PC-9 (cell line): ENCODE data around the gene TEX13D. TPM values are rescaled to one million over a fixed set of nuclear protein-coding genes. Genes with fewer than 3 reads are reported as not detected.
"Not testable (repeated sequence)": the region's sequence is repeated elsewhere in the genome, so short reads cannot be mapped to it uniquely, and the experiment has no call there.

Experiments
- BruUV-seq: library from RNA; stranded (reverse); fragments of 400-500 nt; replicated peaks from 2 replicates; lab custom pipeline; 2021; lab: Mats Ljungman, UMichigan
- CTCF ChIA-PET: fragments of 300-600 bp; sonication (Branson Sonifier 250); formaldehyde crosslinking; loops from one replicate; lab custom pipeline; 2022; ENCODE audit warnings: antibody characterized with exemption; lab: Charles Lee
- POLR2A ChIA-PET: fragments of 300-600 bp; sonication (Branson Sonifier 250); formaldehyde crosslinking; loops from one replicate; lab custom pipeline; 2022; ENCODE audit warnings: antibody characterized with exemption; ENCODE audit not compliant: unreplicated experiment; lab: Charles Lee
- DNase-seq, 2 experiments: peaks; one replicate each; pipeline versions ENCODE4 v3.0.0 to v3.0.0-alpha.2; 2015 to 2022; ENCODE audit warnings: mixed read lengths in 1 of 2
- H2AFZ ChIP-seq: fragments of 200-600 bp; sonication (generic); 2 replicates; pipeline ENCODE4 v1.8.1; 2017; ENCODE audit warnings: antibody characterized with exemption
- H3F3A ChIP-seq: fragments of 200-600 bp; sonication (generic); 2 replicates; pipeline ENCODE4 v1.8.1; 2017; ENCODE audit warnings: antibody characterized with exemption, mild to moderate bottlenecking, low read depth; ENCODE audit not compliant: insufficient read depth
- H3K27ac ChIP-seq: fragments of 200-600 bp; sonication (generic); 2 replicates; pipeline ENCODE4 v1.6.1; 2016; ENCODE audit warnings: mixed run types
- H3K27me3 ChIP-seq: fragments of 200-600 bp; sonication (generic); 2 replicates; pipeline ENCODE4 v1.6.1; 2016; ENCODE audit warnings: low read depth, mixed run types; ENCODE audit not compliant: insufficient read depth
- H3K36me3 ChIP-seq: fragments of 200-600 bp; sonication (generic); 2 replicates; pipeline ENCODE4 v1.6.1; 2016; ENCODE audit warnings: low read depth, mixed run types
- H3K4me1 ChIP-seq: fragments of 200-600 bp; sonication (generic); replicated peaks from 2 replicates; pipeline ENCODE4 v1.6.1; 2016; ENCODE audit warnings: mixed run types; ENCODE audit not compliant: insufficient read depth
- H3K4me2 ChIP-seq: fragments of 200-600 bp; sonication (generic); 2 replicates; pipeline ENCODE4 v1.6.1; 2017; ENCODE audit warnings: mixed run types
- H3K4me3 ChIP-seq: fragments of 200-600 bp; sonication (generic); 2 replicates; pipeline ENCODE4 v1.6.1; 2016; ENCODE audit warnings: mixed run types
- H3K79me2 ChIP-seq: fragments of 200-600 bp; sonication (generic); 2 replicates; pipeline ENCODE4 v1.6.1; 2017; ENCODE audit warnings: low read depth, mixed run types
- H3K9me2 ChIP-seq: fragments of 200-600 bp; sonication (generic); 2 replicates; pipeline ENCODE4 v1.8.1; 2017; ENCODE audit warnings: mild to moderate bottlenecking; ENCODE audit not compliant: insufficient read depth
- H3K9me3 ChIP-seq: fragments of 200-600 bp; sonication (generic); 2 replicates; pipeline ENCODE4 v1.8.1; 2016; ENCODE audit warnings: low read depth; ENCODE audit not compliant: insufficient read depth
- H4K20me1 ChIP-seq: fragments of 200-600 bp; sonication (generic); 2 replicates; pipeline ENCODE4 v1.8.1; 2017; ENCODE audit not compliant: insufficient read depth
- EZH2 ChIP-seq: fragments of 200-600 bp; sonication (generic); IDR thresholded peaks from 2 replicates; pipeline ENCODE4 v1.8.0; 2017; ENCODE audit warnings: antibody characterized with exemption, low read depth
- intact Hi-C: fragments of 100-400 bp; cut with micrococcal nuclease; formaldehyde crosslinking; loops from one replicate; pipeline ENCODE4 v1.10.0; 2022; ENCODE audit not compliant: unreplicated experiment
- total RNA-seq: library from RNA; stranded (reverse); gene quantifications from 2 replicates; pipeline ENCODE4 v1.2.3, GENCODE V29; 2021
- TF ChIP-seq, protein P1 (sequence below): fragments of 200-600 bp; sonication (generic); conservative IDR thresholded peaks from 2 replicates; pipeline ENCODE4 v1.6.1; 2017; ENCODE audit warnings: mixed run types, antibody characterized with exemption, mild to moderate bottlenecking, moderate library complexity

The TEX13D gene
- total RNA-seq, 1 experiment from 2014 or later: not detected

DNA sequence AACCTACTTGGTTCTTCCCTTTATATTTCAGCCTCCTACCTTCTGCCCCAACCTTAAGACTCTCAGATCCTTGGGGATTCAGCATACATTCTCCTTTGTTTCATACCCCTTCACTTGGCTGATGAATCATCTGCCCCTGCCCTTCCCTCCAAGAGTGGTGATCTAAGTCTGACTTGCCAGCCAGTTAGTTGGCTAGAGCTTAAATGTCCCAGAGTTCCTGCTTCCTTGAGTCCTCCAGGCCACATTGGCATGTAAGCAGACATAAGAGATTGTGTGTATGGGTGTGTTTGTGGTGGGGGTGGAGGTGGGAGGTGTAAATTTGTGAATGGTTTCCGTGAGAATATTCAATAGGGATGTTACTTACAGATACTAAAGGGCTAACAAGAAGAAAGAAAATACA lies 3.7 kb upstream of the TEX13D start:
- no peak overlapping the region for H3K4me2 ChIP-seq
- no peaks in the 10 kb centered on the region for H3K79me2 ChIP-seq
- BruUV-seq: no TSS peak
- no peak for TF ChIP-seq EZH2
- TF ChIP-seq, protein P1, sequence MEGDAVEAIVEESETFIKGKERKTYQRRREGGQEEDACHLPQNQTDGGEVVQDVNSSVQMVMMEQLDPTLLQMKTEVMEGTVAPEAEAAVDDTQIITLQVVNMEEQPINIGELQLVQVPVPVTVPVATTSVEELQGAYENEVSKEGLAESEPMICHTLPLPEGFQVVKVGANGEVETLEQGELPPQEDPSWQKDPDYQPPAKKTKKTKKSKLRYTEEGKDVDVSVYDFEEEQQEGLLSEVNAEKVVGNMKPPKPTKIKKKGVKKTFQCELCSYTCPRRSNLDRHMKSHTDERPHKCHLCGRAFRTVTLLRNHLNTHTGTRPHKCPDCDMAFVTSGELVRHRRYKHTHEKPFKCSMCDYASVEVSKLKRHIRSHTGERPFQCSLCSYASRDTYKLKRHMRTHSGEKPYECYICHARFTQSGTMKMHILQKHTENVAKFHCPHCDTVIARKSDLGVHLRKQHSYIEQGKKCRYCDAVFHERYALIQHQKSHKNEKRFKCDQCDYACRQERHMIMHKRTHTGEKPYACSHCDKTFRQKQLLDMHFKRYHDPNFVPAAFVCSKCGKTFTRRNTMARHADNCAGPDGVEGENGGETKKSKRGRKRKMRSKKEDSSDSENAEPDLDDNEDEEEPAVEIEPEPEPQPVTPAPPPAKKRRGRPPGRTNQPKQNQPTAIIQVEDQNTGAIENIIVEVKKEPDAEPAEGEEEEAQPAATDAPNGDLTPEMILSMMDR: no peak
- no peaks in the 10 kb centered on the region for H3F3A ChIP-seq
- no peaks in the 10 kb centered on the region for H3K4me1 ChIP-seq
- H3K4me3 ChIP-seq: no peak overlapping the region
- H4K20me1 ChIP-seq: no peaks in the 10 kb centered on the region
- no peaks in the 10 kb centered on the region for H3K27me3 ChIP-seq
- intact Hi-C loops: no loop called here
- no peak overlapping the region for H3K27ac ChIP-seq
- H3K36me3 ChIP-seq: no peaks in the 10 kb centered on the region
- no peak for DNase-seq
- POLR2A ChIA-PET: no interaction called here
- no peak overlapping the region for H2AFZ ChIP-seq
- CTCF ChIA-PET: no interaction called here
- no peaks in the 10 kb centered on the region for H3K9me3 ChIP-seq
- no peaks in the 10 kb centered on the region for H3K9me2 ChIP-seq

DNA sequence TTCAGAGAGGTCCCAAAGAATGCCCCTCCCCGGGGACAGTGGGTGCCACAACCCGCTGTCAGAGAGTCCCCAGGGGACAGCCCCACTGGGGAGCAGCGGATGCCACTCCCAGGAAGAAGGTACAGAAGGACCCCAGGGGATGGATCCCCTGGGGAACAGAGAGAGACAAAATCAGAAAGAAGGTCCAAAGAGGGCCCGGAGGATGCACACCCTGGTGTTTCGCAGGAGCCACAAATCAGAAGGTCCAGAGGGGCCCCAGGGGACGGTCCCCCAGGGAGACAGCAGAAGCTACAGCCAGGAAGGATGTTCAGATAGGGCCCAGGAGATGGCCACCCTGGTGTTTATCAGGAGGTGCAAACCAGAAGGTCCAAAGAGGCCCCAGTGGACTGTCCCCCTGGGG lies 1.4 kb downstream of the TEX13D start:
- no TSS peak for BruUV-seq
- CTCF ChIA-PET: no interaction called here
- Histone ChIP-seq H3K79me2 (no peaks in the 10 kb centered on the region), H3K4me2 (no peak overlapping the region), H3K4me3 (no peak overlapping the region), H3K9me2 (no peaks in the 10 kb centered on the region), H2AFZ (no peak overlapping the region), H3K36me3 (no peaks in the 10 kb centered on the region), H4K20me1 (no peaks in the 10 kb centered on the region), H3K4me1 (no peaks in the 10 kb centered on the region), H3K9me3 (no peaks in the 10 kb centered on the region), H3K27me3 (0 out of 2 replicates have a peak, but pooled peaks cover 5% of the 10 kb centered on the region), H3K27ac (no peak overlapping the region), H3F3A (no peaks in the 10 kb centered on the region)
- POLR2A ChIA-PET: no interaction called here
- TF ChIP-seq EZH2: no peak
- TF ChIP-seq, protein P1: no peak
- intact Hi-C loops: no loop called here
- no peak for DNase-seq

DNA sequence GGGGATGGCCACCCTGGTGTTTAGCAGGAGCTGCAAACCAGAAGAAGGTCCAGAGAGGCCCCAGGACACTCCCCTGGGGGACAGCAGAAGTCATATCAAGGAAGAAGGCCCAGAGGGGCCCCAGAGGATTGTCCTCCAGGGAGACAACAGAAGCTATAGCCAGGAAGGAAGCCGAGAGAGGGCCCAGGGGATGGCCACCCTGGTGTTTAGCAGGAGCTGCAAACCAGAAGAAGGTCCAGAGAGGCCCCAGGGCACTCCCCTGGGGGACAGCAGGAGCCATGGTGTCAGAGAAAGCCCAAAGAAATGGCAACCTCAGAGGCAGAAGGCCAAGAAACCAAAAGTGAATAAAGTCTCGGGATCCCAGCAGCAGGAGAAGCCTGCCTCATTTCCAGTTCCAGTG lies 2.1 kb downstream of the TEX13D start:
- H3K27me3 ChIP-seq, H3K36me3 ChIP-seq, DNase-seq, H3K4me3 ChIP-seq, H3K4me2 ChIP-seq, POLR2A ChIA-PET, H3K4me1 ChIP-seq, H3K9me3 ChIP-seq, CTCF ChIA-PET, H3K9me2 ChIP-seq, intact Hi-C loops, H2AFZ ChIP-seq, BruUV-seq, H4K20me1 ChIP-seq, H3F3A ChIP-seq, H3K27ac ChIP-seq, H3K79me2 ChIP-seq: not testable (repeated sequence)

DNA sequence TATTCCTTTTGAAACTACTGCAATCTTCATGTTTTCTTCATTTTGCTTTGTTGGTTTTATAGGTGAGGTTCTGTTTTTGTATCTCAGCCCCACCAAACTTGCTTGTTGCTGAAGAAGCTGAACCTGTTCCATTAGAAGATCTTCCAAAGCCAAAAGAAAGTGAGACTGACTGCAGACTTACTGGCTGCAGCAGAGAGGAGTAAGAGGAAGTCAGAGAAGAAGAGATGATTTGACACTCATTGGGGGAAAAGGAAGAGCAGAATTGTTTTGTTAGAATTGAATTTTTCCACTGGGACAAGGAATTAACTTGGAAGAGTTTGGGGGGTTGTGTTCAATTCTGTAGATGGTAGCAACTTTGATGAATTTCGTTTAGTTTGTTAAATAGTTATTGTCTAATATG lies 3.1 kb downstream of the TEX13D start:
- ChIA-PET POLR2A (no interaction called here), CTCF (no interaction called here)
- no peak overlapping the region for H2AFZ ChIP-seq
- H3K4me3 ChIP-seq: no peak overlapping the region
- H4K20me1 ChIP-seq: no peaks in the 10 kb centered on the region
- H3K4me2 ChIP-seq: no peak overlapping the region
- H3K9me3 ChIP-seq: no peaks in the 10 kb centered on the region
- H3K9me2 ChIP-seq: no peaks in the 10 kb centered on the region
- no peaks in the 10 kb centered on the region for H3K36me3 ChIP-seq
- H3K4me1 ChIP-seq: no peaks in the 10 kb centered on the region
- TF ChIP-seq, protein P1: no peak
- no peak for TF ChIP-seq EZH2
- no TSS peak for BruUV-seq
- no peak for DNase-seq
- intact Hi-C loops: no loop called here
- 0 out of 2 replicates have a peak, but pooled peaks cover 5% of the 10 kb centered on the region for H3K27me3 ChIP-seq
- H3K27ac ChIP-seq: no peak overlapping the region
- no peaks in the 10 kb centered on the region for H3K79me2 ChIP-seq
- H3F3A ChIP-seq: no peaks in the 10 kb centered on the region
